HG03575 (cell line): ENCODE measurements around the gene SMIM41.

Experiments used
- ATAC-seq: cut with Tn5 transposase; IDR thresholded peaks from one replicate; pipeline ENCODE4 v1.9.1; 2021; ENCODE audit not compliant: unreplicated experiment, insufficient number of reproducible peaks, low FRiP score; ENCODE audit errors: extremely low read depth

Gene SMIM41

GRCh38 chr12:52049688-52050087, 29.8 kb upstream of the SMIM41 start:
- no peak for ATAC-seq

DNA sequence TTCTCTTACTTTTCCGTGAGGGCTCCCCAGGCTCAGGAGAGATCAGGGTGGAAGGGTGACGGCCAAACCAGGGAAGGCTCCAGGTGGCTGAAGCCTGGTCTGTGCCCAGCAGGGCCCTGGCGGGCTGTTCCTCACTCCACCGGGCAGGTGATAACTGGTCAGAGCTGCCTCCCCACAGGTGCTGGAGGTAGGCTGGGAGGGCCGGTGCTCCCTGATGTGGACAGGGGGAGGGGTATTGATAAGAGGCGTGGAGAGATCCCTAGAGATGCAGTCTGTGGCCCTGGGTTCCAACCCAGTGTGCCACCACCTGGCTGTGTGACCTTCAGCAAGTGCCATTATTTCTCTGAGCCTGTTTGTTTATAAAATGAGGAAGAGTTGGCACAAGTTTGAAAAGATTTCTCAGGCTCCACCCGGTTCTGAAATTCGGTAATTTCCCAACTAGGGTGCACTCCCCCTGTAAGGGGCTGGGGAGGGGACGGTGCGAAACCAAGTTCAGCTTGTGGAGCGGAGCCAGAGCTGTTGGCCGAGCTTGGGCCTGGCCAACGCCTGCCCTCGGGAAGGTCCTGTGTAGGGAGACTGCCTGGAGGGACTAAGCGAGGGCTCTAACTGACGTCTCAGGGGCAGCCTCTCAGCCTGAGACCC, 29.3 kb upstream of the SMIM41 start:
- no peak for ATAC-seq

- ATAC-seq = no peak
Observed at GRCh38 chr12:52050758-52051541, 28.6 kb upstream of the SMIM41 start, which contains the start of gene NR4A1. NR4A1 (plus strand) TSS chr12:52051442; CDS start chr12:52054329, 2,887 bp downstream.

GRCh38 chr12:52052468-52053186, 26.9 kb upstream of the SMIM41 start:
- ATAC-seq = no peak

- ATAC-seq = no peak
Observed at GRCh38 chr12:52053536-52054209, 25.8 kb upstream of the SMIM41 start.

DNA sequence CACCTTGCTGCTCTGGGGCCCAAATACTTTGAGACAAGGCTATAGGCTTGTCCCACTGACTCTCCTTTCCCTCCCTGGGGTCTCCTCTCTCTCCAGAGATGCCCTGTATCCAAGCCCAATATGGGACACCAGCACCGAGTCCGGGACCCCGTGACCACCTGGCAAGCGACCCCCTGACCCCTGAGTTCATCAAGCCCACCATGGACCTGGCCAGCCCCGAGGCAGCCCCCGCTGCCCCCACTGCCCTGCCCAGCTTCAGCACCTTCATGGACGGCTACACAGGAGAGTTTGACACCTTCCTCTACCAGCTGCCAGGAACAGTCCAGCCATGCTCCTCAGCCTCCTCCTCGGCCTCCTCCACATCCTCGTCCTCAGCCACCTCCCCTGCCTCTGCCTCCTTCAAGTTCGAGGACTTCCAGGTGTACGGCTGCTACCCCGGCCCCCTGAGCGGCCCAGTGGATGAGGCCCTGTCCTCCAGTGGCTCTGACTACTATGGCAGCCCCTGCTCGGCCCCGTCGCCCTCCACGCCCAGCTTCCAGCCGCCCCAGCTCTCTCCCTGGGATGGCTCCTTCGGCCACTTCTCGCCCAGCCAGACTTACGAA, 25.2 kb upstream of the SMIM41 start:
- no peak for ATAC-seq

DNA sequence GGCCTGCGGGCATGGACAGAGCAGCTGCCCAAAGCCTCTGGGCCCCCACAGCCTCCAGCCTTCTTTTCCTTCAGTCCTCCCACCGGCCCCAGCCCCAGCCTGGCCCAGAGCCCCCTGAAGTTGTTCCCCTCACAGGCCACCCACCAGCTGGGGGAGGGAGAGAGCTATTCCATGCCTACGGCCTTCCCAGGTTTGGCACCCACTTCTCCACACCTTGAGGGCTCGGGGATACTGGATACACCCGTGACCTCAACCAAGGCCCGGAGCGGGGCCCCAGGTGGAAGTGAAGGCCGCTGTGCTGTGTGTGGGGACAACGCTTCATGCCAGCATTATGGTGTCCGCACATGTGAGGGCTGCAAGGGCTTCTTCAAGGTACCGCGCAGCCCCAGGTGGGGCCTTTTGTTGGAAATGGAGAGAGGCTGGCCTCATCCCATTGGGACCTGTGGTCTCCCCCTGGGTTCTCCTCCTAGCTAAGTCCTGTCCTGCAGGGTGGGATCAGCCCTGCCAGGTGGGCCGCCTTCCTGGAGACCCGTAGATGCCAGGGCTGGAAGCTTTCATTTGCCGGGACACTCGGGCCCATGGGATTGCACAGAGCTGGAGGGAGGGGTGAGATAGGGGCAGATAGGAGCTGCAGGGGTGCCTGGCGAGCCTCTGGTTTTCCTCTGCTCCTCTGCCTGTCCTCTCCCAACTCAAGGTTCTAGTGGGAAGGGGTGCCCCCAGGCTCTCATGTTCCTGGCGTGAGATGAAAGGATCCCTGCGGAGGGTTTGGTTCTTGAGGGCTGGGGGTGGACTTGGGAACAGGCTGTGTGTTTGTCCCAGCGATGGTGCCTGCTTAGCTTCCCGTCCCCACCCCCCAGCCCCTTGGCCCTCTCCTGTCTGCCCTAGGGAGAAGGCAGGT, 24.4 kb upstream of the SMIM41 start:
- ATAC-seq = no peak

DNA sequence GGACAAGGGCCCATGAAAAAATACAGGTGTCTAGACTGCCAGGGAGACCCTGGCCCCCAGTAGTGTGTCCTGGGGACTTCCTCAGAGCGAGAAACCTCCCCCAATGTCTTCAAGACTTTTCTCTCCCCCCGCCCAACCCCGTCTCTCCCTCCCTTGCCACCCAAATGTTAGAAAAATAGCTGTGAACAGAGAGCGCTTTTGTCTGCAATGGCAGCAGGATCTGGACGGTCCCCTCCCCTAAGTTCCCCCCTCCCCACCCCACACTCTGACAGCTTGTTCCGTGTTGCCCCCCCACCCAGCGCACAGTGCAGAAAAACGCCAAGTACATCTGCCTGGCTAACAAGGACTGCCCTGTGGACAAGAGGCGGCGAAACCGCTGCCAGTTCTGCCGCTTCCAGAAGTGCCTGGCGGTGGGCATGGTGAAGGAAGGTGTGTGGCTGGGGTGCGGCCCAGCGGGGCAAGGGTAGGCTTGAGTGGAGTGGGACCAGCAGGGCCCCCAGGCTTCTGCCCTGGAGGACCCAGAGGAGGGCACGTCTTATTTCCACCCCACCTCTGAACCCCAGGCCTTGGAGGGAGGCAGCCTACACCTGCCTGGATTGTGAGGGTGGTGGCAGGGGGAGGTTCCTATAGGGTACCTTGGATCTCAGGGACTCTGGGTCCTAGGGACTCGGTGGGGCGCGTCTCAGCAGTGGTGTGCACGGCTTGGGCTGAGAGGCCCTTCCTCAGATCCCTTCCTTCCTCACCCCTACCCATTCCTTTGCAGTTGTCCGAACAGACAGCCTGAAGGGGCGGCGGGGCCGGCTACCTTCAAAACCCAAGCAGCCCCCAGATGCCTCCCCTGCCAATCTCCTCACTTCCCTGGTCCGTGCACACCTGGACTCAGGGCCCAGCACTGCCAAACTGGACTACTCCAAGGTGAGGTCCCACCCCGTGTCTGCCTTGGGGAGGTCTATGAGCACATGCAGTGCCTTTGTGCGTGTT, 23.5 kb upstream of the SMIM41 start:
- no peak for ATAC-seq

DNA sequence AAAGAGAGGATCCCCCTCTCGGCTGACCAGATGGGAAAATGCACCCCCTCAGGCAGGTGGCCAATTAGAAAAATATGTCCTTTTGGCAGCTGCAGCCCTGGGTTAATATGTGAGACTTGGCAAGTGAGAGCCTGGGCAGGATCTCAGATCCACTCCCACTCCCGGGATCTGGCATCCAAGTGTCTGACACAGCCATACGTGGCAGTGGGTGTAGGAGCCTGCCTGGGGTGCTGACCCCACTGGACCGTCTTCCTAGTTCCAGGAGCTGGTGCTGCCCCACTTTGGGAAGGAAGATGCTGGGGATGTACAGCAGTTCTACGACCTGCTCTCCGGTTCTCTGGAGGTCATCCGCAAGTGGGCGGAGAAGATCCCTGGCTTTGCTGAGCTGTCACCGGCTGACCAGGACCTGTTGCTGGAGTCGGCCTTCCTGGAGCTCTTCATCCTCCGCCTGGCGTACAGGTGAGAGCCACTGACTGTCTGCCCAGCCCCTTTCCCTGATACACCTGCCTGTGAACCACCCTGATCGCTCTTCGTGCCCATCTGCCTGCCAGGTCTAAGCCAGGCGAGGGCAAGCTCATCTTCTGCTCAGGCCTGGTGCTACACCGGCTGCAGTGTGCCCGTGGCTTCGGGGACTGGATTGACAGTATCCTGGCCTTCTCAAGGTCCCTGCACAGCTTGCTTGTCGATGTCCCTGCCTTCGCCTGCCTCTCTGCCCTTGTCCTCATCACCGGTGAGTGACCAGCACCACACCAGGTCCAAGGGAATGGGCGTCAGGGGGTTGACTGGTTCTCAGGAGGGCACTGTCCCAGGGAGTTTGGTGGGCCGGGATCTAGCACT, 22.5 kb upstream of the SMIM41 start:
- ATAC-seq = no peak

- no peak for ATAC-seq
Observed at GRCh38 chr12:52057638-52058576, 21.6 kb upstream of the SMIM41 start.

GRCh38 chr12:52058631-52059361, 20.7 kb upstream of the SMIM41 start:
- ATAC-seq = no peak

DNA sequence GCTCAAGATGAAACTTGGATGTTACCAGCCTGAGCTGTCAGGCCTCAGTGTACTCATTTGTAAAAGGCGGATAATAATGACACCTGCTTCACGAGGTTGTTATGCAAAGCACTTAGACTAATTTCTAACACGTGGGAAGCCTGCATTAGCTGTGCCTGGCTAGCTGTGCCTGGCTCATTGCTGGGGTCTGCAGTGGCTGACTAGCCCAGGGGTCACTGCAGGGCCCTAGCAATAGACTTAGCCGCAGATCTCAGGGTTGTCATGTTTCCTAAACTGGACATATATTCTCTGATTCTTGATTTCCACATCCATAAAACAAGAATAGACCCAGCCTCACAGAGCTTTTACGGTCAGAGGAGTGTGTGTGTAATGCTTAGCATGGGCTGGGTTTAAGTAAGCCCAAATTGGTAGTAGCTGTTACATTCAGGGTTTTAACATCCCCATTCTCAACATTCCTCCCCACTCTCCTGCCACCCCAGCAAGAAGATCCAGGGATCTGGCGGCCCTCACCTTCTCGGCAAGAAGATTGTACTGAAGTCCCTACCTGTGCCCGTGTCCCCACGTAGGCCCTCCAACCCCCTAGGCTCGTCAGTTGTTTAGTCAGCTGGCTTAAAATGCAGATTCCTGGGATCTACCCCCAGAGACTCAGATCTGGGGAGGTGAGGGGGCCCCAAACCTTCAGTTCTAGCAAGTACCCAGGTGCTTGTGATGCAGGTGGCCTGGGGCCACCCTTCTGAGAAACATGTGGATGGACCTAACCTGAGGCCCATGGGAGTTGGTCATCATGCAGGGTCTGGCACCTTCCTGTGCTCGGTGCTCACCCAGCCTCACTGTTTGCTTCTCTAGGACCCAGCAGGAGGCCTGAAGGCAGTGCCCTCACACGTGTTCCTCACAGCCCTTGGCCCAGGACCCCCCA, 19.7 kb upstream of the SMIM41 start:
- ATAC-seq = no peak

DNA sequence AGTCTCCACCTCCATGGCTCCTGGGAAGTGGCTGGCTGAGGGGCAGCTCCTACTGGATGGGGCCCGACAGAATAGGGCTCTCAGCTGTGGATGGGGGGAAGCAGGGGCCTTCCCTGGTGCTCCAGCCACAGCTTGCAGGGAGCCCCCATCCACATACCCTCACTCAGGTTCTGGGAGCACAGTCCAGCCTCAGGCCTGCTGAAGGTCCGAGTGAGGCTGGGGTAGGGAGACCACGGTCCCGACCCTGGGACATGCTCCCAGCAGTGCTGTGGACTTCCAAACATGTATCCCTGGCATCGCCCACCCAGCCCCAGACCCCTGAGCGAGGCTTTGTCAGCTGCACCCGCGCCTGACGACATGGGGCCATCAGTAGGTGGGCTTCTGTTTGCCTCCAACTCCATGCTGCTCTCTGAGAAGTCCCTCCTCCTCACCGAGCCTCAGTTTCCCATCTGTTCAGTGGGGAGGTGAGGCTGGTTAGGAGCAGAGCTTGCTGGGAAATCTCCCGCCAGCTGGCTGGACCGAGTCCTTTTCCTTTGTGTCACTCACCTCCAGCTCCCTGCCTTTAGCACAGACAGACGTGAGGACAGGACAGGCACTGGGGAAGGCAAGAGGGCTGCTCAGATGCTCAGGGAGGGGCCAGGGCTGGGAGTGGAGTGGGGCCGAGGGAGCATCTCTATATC, 18.9 kb upstream of the SMIM41 start:
- no peak for ATAC-seq
